ENCODE measurements around the gene NOTCH1.

NOTCH1 gene

DNA sequence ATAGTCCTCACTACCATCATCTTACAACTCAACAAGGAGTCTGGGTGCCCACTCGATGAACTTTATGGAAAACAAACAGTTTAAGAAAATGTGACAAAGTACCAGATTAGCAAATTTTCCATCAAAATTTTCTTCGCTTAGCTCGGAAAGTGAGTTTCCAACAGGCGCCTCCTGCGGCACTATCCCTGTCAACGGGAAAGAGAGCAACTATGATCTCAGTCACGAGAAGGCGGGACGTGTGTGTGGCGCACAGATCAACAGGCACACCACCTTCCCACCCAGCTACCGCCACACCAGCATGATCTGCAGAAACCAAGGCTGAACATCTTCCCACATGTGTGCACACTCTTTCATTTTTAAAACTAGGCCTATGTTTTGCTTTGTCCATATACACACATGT is 92.5 kb downstream of the NOTCH1 start:
- TF ChIP-seq, protein P1, sequence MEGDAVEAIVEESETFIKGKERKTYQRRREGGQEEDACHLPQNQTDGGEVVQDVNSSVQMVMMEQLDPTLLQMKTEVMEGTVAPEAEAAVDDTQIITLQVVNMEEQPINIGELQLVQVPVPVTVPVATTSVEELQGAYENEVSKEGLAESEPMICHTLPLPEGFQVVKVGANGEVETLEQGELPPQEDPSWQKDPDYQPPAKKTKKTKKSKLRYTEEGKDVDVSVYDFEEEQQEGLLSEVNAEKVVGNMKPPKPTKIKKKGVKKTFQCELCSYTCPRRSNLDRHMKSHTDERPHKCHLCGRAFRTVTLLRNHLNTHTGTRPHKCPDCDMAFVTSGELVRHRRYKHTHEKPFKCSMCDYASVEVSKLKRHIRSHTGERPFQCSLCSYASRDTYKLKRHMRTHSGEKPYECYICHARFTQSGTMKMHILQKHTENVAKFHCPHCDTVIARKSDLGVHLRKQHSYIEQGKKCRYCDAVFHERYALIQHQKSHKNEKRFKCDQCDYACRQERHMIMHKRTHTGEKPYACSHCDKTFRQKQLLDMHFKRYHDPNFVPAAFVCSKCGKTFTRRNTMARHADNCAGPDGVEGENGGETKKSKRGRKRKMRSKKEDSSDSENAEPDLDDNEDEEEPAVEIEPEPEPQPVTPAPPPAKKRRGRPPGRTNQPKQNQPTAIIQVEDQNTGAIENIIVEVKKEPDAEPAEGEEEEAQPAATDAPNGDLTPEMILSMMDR (IDR thresholded peaks at IDR 0.05; ENCODE audit: extremely low read depth, missing control alignments), result no peak
- no peak for DNase-seq (ENCODE audit: low spot score)

DNA sequence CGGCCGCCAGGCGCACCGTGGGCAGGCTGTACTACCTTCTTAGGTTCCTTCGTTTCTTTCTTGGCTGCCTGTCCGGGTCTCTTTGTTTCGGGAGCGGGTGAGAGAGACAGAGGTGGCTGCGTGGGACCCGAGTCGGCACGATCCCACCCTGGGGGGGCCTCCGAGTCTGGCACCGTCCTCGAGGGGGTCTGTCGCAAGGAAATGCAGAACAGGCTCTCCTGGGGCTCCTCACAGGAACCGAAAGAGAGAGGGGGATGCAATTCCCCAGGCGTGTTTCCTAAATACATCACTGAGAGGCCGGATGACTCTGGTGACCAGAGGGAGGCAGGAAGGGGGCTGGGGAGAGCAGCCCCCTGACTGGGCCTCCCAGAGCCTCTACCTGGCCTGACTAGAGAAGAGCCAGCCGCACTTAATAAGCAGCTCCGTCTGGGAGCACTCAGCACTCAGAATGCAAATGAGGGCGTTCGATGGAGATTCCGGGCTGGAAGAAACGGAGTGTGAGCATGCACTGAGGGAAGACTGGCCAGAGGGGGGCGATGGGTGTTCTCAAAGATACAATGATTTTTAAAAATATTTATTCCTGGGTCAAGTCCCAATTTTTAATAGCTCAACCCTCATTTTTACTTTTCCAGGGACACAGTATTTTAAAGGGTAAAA is 94.5 kb downstream of the NOTCH1 start:
- TF ChIP-seq, protein P1 (IDR thresholded peaks at IDR 0.05; ENCODE audit: extremely low read depth, missing control alignments), result no peak
- DNase-seq (ENCODE audit: low spot score), result no peak

DNA sequence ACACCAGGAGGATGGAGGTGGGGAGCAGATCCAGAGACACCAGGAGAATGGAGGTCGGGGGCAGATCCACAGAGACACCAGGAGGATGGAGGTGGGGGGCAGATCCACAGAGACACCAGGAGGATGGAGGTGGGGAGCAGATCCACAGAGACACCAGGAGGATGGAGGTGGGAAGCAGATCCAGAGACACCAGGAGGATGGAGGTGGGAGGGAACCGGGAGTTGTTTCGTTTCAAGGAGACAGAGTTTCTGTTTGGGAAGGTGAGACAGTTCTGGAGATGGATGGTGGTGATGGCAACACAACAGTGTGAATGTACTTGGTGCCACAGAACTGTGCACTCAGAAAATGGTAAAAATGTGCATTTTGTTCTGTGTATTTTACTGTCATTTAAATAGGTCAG is 97.2 kb downstream of the NOTCH1 start:
- TF ChIP-seq, protein P1 (IDR thresholded peaks at IDR 0.05; ENCODE audit: extremely low read depth, missing control alignments), result no peak
- no peak for DNase-seq (ENCODE audit: low spot score)

DNA sequence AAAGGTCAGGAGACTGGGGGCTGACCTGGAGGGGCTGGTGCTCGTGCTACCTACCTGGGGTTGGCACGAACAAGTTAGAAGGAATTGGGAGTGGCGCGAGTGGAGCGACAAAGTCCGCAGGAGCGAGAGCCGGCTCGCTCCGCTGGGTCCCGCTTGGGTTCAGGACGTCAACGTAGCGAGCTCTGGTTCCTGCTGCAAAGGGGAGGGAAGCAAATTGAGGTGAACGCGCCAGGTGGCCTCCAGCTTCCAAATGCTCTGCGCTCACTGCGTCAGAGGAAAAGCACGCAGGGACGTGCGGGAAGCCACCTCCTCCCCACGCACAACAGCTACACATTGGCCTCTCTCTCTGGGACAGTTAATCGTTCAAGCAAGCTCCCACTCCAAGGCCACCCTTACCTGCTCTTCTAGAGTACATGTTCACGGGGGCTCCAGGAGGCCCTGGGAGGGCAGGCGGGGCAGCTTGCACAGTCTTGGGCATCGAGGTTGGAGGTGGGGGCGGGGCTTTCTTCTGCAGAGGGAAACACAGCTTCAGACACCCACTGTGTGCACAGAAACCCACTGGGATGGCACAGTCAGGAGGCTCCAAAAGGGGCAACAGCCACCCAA is 98.6 kb downstream of the NOTCH1 start:
- no peak for DNase-seq (ENCODE audit: low spot score)

DNA sequence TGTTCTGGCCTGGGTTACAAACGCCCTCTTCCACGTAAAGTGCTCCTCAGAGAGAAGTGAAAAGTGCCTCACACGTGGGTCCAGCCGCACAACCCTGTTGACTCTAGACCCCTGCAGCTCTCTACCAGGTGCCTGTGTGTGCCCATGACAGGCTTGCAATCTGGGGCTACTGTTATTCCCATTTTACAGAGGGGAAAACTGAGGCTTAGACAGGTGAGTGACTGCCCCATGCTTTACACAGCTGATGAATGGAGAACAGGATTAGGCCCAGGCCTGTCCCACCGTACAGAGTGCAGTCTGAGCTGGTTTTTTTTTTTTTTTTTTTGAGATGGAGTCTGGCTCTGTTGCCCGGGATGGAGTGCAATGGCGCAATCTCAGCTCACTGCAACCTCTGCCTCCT is 100.0 kb downstream of the NOTCH1 start:
- TF ChIP-seq, protein P1 (IDR thresholded peaks at IDR 0.05; ENCODE audit: extremely low read depth, missing control alignments), result no peak

More for the DNA sequence above, 98.6 kb downstream of the NOTCH1 start:
- TF ChIP-seq, protein P1 (IDR thresholded peaks at IDR 0.05; ENCODE audit: extremely low read depth, missing control alignments), result no peak

More for the DNA sequence above, 100.0 kb downstream of the NOTCH1 start:
- no peak for DNase-seq (ENCODE audit: low spot score)

Data from GM20000 (cell line).